Neural progenitor cell (in vitro differentiated cells): ENCODE data around the gene ATP6V1B1. TPM values are rescaled to one million over a fixed set of nuclear protein-coding genes. Genes with fewer than 3 reads are reported as not detected.

Experiments used
- DNase-seq: peaks from one replicate; pipeline ENCODE4 v3.0.0-alpha.2; 2016; ENCODE audit warnings: low spot score
- H2AFZ ChIP-seq: fragments of 200-600 bp; sonication (generic); replicated peaks from 2 replicates; pipeline ENCODE4 v1.6.1; 2016; ENCODE audit warnings: antibody characterized with exemption
- H3F3A ChIP-seq: fragments of 200-600 bp; sonication (generic); 2 replicates; pipeline ENCODE4 v1.6.1; 2016; ENCODE audit warnings: antibody characterized with exemption, low read depth
- H3K27ac ChIP-seq: fragments of 200-600 bp; sonication (generic); 2 replicates; pipeline ENCODE4 v1.5.1; 2016; ENCODE audit warnings: mild to moderate bottlenecking
- H3K27me3 ChIP-seq: fragments of 200-600 bp; sonication (generic); 2 replicates; pipeline ENCODE4 v1.6.1; 2016; ENCODE audit warnings: mild to moderate bottlenecking, moderate library complexity
- H3K36me3 ChIP-seq: fragments of 200-600 bp; sonication (generic); 2 replicates; pipeline ENCODE4 v1.5.1; 2016
- H3K4me1 ChIP-seq: fragments of 200-600 bp; sonication (generic); 2 replicates; pipeline ENCODE4 v1.6.1; 2016; ENCODE audit warnings: mixed run types
- H3K4me2 ChIP-seq: fragments of 200-600 bp; sonication (generic); 2 replicates; pipeline ENCODE4 v1.6.1; 2016
- H3K4me3 ChIP-seq: fragments of 200-600 bp; sonication (generic); 2 replicates; pipeline ENCODE4 v1.5.1; 2016
- H3K79me2 ChIP-seq: fragments of 200-600 bp; sonication (generic); 2 replicates; pipeline ENCODE4 v1.6.1; 2016; ENCODE audit warnings: low read depth
- H3K9ac ChIP-seq: fragments of 200-600 bp; sonication (generic); 2 replicates; pipeline ENCODE4 v1.6.1; 2016
- H3K9me3 ChIP-seq: fragments of 200-600 bp; sonication (generic); 2 replicates; pipeline ENCODE4 v1.5.1; 2016; ENCODE audit warnings: low read depth
- H4K20me1 ChIP-seq: fragments of 200-600 bp; sonication (generic); 2 replicates; pipeline ENCODE4 v1.6.1; 2016; ENCODE audit warnings: low read depth
- H3K27ac Mint-ChIP-seq: 3 replicates; pipeline ENCODE4 v1.8.0; 2021; ENCODE audit warnings: mixed read lengths
- H3K27me3 Mint-ChIP-seq: 2 replicates; pipeline ENCODE4 v1.8.0; 2022; ENCODE audit warnings: low read depth, mild to moderate bottlenecking, inconsistent platforms, moderate library complexity, mixed read lengths; ENCODE audit not compliant: insufficient read depth
- H3K36me3 Mint-ChIP-seq: 3 replicates; pipeline ENCODE4 v1.8.0; 2021; ENCODE audit warnings: mixed read lengths
- H3K4me1 Mint-ChIP-seq: 3 replicates; pipeline ENCODE4 v1.8.0; 2021; ENCODE audit warnings: mixed read lengths
- H3K4me3 Mint-ChIP-seq: 3 replicates; pipeline ENCODE4 v1.8.0; 2021; ENCODE audit warnings: mild to moderate bottlenecking, moderate library complexity, mixed read lengths
- H3K9me3 Mint-ChIP-seq: 3 replicates; pipeline ENCODE4 v1.8.0; 2020; ENCODE audit warnings: mixed read lengths
- CTCF ChIP-seq: fragments of 200-600 bp; sonication (generic); IDR thresholded peaks from 2 replicates; pipeline ENCODE4 v1.5.1; 2017; ENCODE audit warnings: antibody characterized with exemption, mild to moderate bottlenecking
- EZH2 ChIP-seq: fragments of 200-600 bp; sonication (generic); IDR thresholded peaks from 2 replicates; pipeline ENCODE4 v1.6.1; 2017; ENCODE audit warnings: antibody characterized with exemption, mild to moderate bottlenecking, moderate library complexity
- EZH2phosphoT487 ChIP-seq: fragments of 200-600 bp; sonication (generic); IDR thresholded peaks from 2 replicates; pipeline ENCODE4 v1.6.1; 2017; ENCODE audit warnings: antibody characterized with exemption
- total RNA-seq: library from RNA; depleted of rRNA; stranded (reverse); fragments of >200 nt; gene quantifications from 2 replicates; pipeline ENCODE4 v1.2.3, GENCODE V29; 2015; ENCODE audit warnings: low replicate concordance

ATP6V1B1 gene
- total RNA-seq, 1 donor from 2014 or later = 1.1 TPM

DNA sequence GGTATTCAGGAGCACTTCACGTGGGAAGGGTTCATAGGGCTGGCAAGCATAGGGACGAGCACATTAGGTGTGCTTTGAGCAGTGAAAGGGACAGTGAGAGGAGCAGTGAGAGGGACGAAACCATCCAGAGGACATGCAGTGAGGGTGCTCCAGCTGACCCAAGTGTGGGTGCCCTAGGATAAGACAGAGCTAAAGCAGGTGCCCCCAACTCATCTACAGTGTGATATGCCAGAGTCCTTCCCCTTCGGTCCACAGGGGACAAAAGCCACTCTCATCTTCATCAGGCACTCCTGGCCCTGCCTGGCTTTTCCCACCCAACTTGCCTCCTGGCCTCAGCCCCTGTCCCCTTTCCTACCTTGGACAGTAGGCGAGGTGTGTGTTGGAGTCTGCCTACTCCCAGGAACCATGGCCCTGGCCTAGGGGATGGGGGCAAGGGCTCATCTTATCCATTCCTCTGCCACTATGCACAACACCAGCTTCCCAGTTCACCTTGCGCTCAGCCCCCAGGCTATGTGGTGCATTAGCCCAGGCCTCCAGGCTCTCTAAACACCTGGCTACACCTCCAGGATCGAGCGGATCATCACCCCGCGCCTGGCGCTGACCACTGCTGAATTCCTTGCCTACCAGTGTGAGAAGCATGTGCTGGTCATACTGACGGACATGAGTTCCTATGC lies 26.6 kb downstream of the ATP6V1B1 start:
- no peaks in the 10 kb centered on the region for H3K79me2 ChIP-seq
- Mint-ChIP-seq H3K4me3 (no peak overlapping the region), H3K4me1 (peaks cover 8% of the 10 kb centered on the region), H3K36me3 (no peaks in the 10 kb centered on the region), H3K27ac (no peak overlapping the region), H3K9me3 (no peaks in the 10 kb centered on the region), H3K27me3 (peaks cover 42% of the 10 kb centered on the region)
- H4K20me1 ChIP-seq = no peaks in the 10 kb centered on the region
- H3K4me3 ChIP-seq = no peak overlapping the region
- H3K36me3 ChIP-seq = no peaks in the 10 kb centered on the region
- H3K9me3 ChIP-seq = no peaks in the 10 kb centered on the region
- DNase-seq = no peak
- no peak overlapping the region for H3K9ac ChIP-seq
- no peaks in the 10 kb centered on the region for H3F3A ChIP-seq
- no peak for TF ChIP-seq EZH2
- TF ChIP-seq EZH2phosphoT487 = no peak
- TF ChIP-seq CTCF = no peak
- no peak overlapping the region for H3K27ac ChIP-seq
- H3K27me3 ChIP-seq = peaks cover 95% of the 10 kb centered on the region
- H2AFZ ChIP-seq = no peak overlapping the region
- H3K4me2 ChIP-seq = no peak overlapping the region
- H3K4me1 ChIP-seq = peaks cover 3% of the 10 kb centered on the region

- H3K27me3 ChIP-seq = peaks cover 96% of the 10 kb centered on the region
- Mint-ChIP-seq H3K9me3 (no peaks in the 10 kb centered on the region), H3K36me3 (no peaks in the 10 kb centered on the region), H3K27me3 (peaks cover 42% of the 10 kb centered on the region), H3K27ac (no peak overlapping the region), H3K4me3 (no peak overlapping the region), H3K4me1 (peaks cover 8% of the 10 kb centered on the region)
- H3F3A ChIP-seq = no peaks in the 10 kb centered on the region
- H3K36me3 ChIP-seq = no peaks in the 10 kb centered on the region
- H3K4me1 ChIP-seq = peaks cover 3% of the 10 kb centered on the region
- TF ChIP-seq EZH2phosphoT487 (no peak), CTCF (no peak), EZH2 (no peak)
- H4K20me1 ChIP-seq = no peaks in the 10 kb centered on the region
- DNase-seq = no peak
- no peaks in the 10 kb centered on the region for H3K9me3 ChIP-seq
- H3K79me2 ChIP-seq = no peaks in the 10 kb centered on the region
- H3K27ac ChIP-seq = no peak overlapping the region
- no peak overlapping the region for H3K4me2 ChIP-seq
- H3K9ac ChIP-seq = no peak overlapping the region
- no peak overlapping the region for H3K4me3 ChIP-seq
- H2AFZ ChIP-seq = no peak overlapping the region
Measured at GRCh38 chr2:70962885-70963878, 27.5 kb downstream of the ATP6V1B1 start.

- Histone ChIP-seq H3K9ac (no peak overlapping the region), H3K4me2 (no peak overlapping the region)
Measured at GRCh38 chr2:70964133-70964532, 28.4 kb downstream of the ATP6V1B1 start.

More at GRCh38 chr2:70964133-70964532, 28.4 kb downstream of the ATP6V1B1 start:
- DNase-seq = no peak
- TF ChIP-seq EZH2 = no peak
- TF ChIP-seq EZH2phosphoT487 = no peak
- no peak for TF ChIP-seq CTCF
- Mint-ChIP-seq H3K4me1 (peaks cover 8% of the 10 kb centered on the region), H3K36me3 (no peaks in the 10 kb centered on the region), H3K27ac (no peak overlapping the region), H3K9me3 (no peaks in the 10 kb centered on the region), H3K4me3 (no peak overlapping the region), H3K27me3 (peaks cover 40% of the 10 kb centered on the region)
- H3K36me3 ChIP-seq = no peaks in the 10 kb centered on the region
- peaks cover 3% of the 10 kb centered on the region for H3K4me1 ChIP-seq
- peaks cover 98% of the 10 kb centered on the region for H3K27me3 ChIP-seq
- no peaks in the 10 kb centered on the region for H3F3A ChIP-seq
- no peak overlapping the region for H3K4me3 ChIP-seq
- no peaks in the 10 kb centered on the region for H4K20me1 ChIP-seq
- H2AFZ ChIP-seq = no peak overlapping the region
- no peaks in the 10 kb centered on the region for H3K79me2 ChIP-seq
- H3K9me3 ChIP-seq = no peaks in the 10 kb centered on the region
- no peak overlapping the region for H3K27ac ChIP-seq
